Parathyroid adenoma (tissue), 2 donors: ENCODE results near the gene MARCHF9.

Source experiments
- H2AFZ ChIP-seq: fragments of 300-600 bp; sonication (generic); one replicate; pipeline ENCODE4 v1.7.0; 2017; ENCODE audit warnings: antibody characterized with exemption, mild to moderate bottlenecking
- H3K27ac ChIP-seq: fragments of 300-600 bp; sonication (generic); one replicate; pipeline ENCODE4 v1.7.0; 2017
- H3K27me3 ChIP-seq: fragments of 300-600 bp; sonication (generic); one replicate; pipeline ENCODE4 v1.7.0; 2017; ENCODE audit warnings: low read length; ENCODE audit not compliant: control insufficient read depth, insufficient read depth
- H3K36me3 ChIP-seq: fragments of 300-600 bp; sonication (generic); one replicate; pipeline ENCODE4 v1.7.0; 2017; ENCODE audit warnings: low read length; ENCODE audit not compliant: control insufficient read depth, insufficient read depth
- H3K4me1 ChIP-seq: fragments of 300-600 bp; sonication (generic); one replicate; pipeline ENCODE4 v1.7.0; 2017; ENCODE audit warnings: control low read depth
- H3K4me2 ChIP-seq: fragments of 300-600 bp; sonication (generic); one replicate; pipeline ENCODE4 v1.7.0; 2017; ENCODE audit warnings: low read length
- H3K4me3 ChIP-seq: fragments of 300-600 bp; sonication (generic); one replicate; pipeline ENCODE4 v1.7.0; 2017; ENCODE audit warnings: low read depth, low read length
- H3K79me2 ChIP-seq: fragments of 300-600 bp; sonication (generic); one replicate; pipeline ENCODE4 v1.7.0; 2017; ENCODE audit warnings: control low read depth
- H3K9ac ChIP-seq: fragments of 300-600 bp; sonication (generic); one replicate; pipeline ENCODE4 v1.7.0; 2017; ENCODE audit warnings: mild to moderate bottlenecking
- H3K9me3 ChIP-seq: fragments of 300-600 bp; sonication (generic); one replicate; pipeline ENCODE4 v1.7.0; 2017; ENCODE audit warnings: low read length; ENCODE audit not compliant: control insufficient read depth
- TF ChIP-seq, protein P1 (sequence below): fragments of 300-600 bp; sonication (generic); IDR thresholded peaks from one replicate; pipeline ENCODE4 v1.7.0; 2017; ENCODE audit warnings: antibody characterized with exemption, mild to moderate bottlenecking
- donor health status: primary hyperparathyroidism.

MARCHF9 gene

DNA sequence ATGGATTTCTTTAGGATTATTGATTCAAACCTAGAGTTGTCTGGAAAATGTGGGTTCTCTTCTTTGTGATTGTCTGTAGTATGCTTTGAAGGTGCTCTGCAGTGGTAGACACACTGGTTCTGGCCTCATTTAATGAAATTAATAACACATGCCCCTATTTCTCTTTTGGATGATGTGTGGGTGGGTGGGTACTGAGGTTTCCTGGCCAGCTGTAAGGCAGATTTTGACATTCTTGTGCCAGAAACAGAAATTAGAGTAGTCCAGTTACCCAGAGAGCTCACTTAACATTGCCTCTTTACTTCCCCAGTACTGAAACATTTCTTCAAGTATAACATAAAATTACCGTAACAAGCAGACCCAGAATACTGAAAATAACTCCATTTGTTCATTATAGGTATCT lies 42.1 kb downstream of the MARCHF9 start:
- no peak overlapping the region for H3K9ac ChIP-seq
- no peak overlapping the region for H3K27ac ChIP-seq
- TF ChIP-seq, protein P1, sequence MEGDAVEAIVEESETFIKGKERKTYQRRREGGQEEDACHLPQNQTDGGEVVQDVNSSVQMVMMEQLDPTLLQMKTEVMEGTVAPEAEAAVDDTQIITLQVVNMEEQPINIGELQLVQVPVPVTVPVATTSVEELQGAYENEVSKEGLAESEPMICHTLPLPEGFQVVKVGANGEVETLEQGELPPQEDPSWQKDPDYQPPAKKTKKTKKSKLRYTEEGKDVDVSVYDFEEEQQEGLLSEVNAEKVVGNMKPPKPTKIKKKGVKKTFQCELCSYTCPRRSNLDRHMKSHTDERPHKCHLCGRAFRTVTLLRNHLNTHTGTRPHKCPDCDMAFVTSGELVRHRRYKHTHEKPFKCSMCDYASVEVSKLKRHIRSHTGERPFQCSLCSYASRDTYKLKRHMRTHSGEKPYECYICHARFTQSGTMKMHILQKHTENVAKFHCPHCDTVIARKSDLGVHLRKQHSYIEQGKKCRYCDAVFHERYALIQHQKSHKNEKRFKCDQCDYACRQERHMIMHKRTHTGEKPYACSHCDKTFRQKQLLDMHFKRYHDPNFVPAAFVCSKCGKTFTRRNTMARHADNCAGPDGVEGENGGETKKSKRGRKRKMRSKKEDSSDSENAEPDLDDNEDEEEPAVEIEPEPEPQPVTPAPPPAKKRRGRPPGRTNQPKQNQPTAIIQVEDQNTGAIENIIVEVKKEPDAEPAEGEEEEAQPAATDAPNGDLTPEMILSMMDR, result no peak
- no peaks in the 10 kb centered on the region for H3K27me3 ChIP-seq
- peaks cover 3% of the 10 kb centered on the region for H3K79me2 ChIP-seq
- H3K9me3 ChIP-seq, result no peaks in the 10 kb centered on the region
- no peak overlapping the region for H3K4me3 ChIP-seq
- no peaks in the 10 kb centered on the region for H3K36me3 ChIP-seq
- no peak overlapping the region for H3K4me2 ChIP-seq
- H3K4me1 ChIP-seq, result no peaks in the 10 kb centered on the region
- H2AFZ ChIP-seq, result no peak overlapping the region

DNA sequence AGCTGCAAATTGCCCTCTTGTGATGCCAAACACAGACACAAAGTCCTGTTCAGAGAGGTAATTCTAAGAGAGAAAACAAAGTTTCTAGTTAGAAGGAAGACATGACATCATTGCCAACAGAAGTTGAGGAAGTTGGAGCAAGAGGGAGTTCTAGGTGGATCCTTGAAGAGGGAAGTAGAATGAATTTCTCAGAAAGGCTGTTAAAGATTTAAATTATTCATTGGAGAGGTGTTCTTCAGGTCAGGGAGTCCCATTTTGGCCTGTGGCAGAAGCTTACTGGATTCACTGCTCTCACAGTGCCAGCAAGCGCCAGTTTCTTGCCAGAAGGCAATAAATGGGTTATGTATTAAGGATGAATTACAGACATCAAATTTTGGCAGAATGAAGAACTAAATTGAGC lies 43.0 kb downstream of the MARCHF9 start:
- Histone ChIP-seq H3K4me3 (no peak overlapping the region), H3K9ac (no peak overlapping the region), H3K4me2 (no peak overlapping the region), H3K27me3 (no peaks in the 10 kb centered on the region), H3K4me1 (no peaks in the 10 kb centered on the region), H3K36me3 (no peaks in the 10 kb centered on the region), H3K79me2 (peaks cover 3% of the 10 kb centered on the region), H3K9me3 (no peaks in the 10 kb centered on the region), H2AFZ (no peak overlapping the region), H3K27ac (no peak overlapping the region)
- TF ChIP-seq, protein P1, result no peak

DNA sequence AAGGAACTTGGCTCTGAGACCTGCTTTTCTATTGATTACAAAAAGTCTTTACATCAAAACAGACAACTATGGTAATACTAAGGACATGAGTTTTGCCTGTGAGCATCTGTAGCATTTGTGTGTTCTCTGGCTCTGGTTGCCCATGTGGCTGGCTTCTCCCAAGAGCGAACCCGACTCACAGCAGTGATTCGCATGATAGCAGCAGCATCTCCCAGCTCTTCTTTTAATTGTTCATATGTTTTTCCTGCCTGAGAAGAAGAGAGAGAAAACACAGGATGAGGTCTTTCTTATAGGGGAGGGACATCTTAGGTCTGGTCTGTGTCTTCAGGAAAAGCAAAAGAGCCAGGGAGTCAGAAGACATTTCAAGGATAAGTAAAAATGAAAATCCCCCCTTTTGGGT lies 46.1 kb downstream of the MARCHF9 start:
- H3K9me3 ChIP-seq, result no peaks in the 10 kb centered on the region

GRCh38 chr12:57802607-57803006 lies 47.7 kb downstream of the MARCHF9 start:
- H3K27me3 ChIP-seq, result no peaks in the 10 kb centered on the region
- no peaks in the 10 kb centered on the region for H3K79me2 ChIP-seq
- H3K4me3 ChIP-seq, result no peak overlapping the region
- no peaks in the 10 kb centered on the region for H3K9me3 ChIP-seq
- no peak overlapping the region for H2AFZ ChIP-seq
- H3K4me2 ChIP-seq, result no peak overlapping the region
- H3K9ac ChIP-seq, result no peak overlapping the region
- TF ChIP-seq, protein P1, result no peak
- H3K27ac ChIP-seq, result no peak overlapping the region
- H3K36me3 ChIP-seq, result no peaks in the 10 kb centered on the region
- H3K4me1 ChIP-seq, result no peaks in the 10 kb centered on the region

More for the DNA sequence above, 46.1 kb downstream of the MARCHF9 start:
- H3K79me2 ChIP-seq, result no peaks in the 10 kb centered on the region
- H3K9ac ChIP-seq, result no peak overlapping the region
- no peak overlapping the region for H3K4me3 ChIP-seq
- no peaks in the 10 kb centered on the region for H3K36me3 ChIP-seq
- H3K4me1 ChIP-seq, result no peaks in the 10 kb centered on the region
- no peak overlapping the region for H2AFZ ChIP-seq
- H3K27me3 ChIP-seq, result no peaks in the 10 kb centered on the region
- H3K27ac ChIP-seq, result no peak overlapping the region
- H3K4me2 ChIP-seq, result no peak overlapping the region
- TF ChIP-seq, protein P1, result no peak

DNA sequence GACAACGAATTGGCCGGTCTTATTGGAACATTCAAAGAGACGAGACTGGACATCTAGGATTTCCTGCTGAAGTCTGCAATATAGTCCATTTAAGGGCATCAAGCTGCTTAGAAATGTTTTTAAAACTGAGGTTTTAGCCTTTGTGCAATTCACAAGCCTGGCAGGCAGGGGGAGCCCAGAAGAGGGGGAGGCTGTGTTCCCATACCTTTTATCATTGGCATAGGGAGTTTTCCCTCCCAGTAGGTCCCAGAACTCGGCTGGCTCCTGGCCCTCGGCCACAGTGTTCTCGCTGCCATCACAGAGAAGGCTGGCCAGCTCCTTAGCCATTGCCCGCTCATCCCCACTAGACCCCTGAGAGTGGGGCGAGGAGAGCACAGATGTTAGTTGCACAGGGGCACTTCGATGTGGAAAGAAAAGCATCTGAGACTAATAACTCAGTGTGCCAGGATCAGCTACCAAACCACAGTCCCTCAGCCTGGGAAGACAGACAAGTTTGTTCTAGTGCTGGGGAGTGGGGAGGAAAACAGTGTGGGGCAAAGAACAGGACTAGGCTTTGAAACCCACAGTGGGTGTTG lies 48.5 kb downstream of the MARCHF9 start:
- H3K27me3 ChIP-seq, result no peaks in the 10 kb centered on the region
- H3K4me2 ChIP-seq, result no peak overlapping the region
- H3K36me3 ChIP-seq, result no peaks in the 10 kb centered on the region
- H3K9me3 ChIP-seq, result no peaks in the 10 kb centered on the region
- no peak overlapping the region for H3K9ac ChIP-seq
- no peak overlapping the region for H3K27ac ChIP-seq
- no peaks in the 10 kb centered on the region for H3K79me2 ChIP-seq
- TF ChIP-seq, protein P1, result peak; percentile 77
- no peaks in the 10 kb centered on the region for H3K4me1 ChIP-seq
- H2AFZ ChIP-seq, result no peak overlapping the region
- no peak overlapping the region for H3K4me3 ChIP-seq
